ENCODE measurements around the gene OPTC.

GRCh38 chr1:203473781-203474305 lies 20.1 kb upstream of the OPTC start:
- TF ChIP-seq POLR2A (IDR thresholded peaks at IDR 0.05; ENCODE audit: borderline replicate concordance, extremely low read depth, insufficient read depth, insufficient read length) (no peak), REST (IDR thresholded peaks at IDR 0.05; ENCODE audit: low read depth) (no peak), CTCF (IDR thresholded peaks at IDR 0.05 in 2 of 3, conservative IDR thresholded peaks at IDR 0.05 in 1 of 3; ENCODE audit: borderline replicate concordance in 1 of 3, insufficient read depth in 1 of 3, low read depth in 2 of 3, low read length in 2 of 3) (no peak), POLR2AphosphoS5 (IDR thresholded peaks at IDR 0.05; ENCODE audit: low read depth, low read length) (no peak), RAD21 (IDR thresholded peaks at IDR 0.05; ENCODE audit: low read depth) (no peak), MAX (IDR thresholded peaks at IDR 0.05) (no peak), EZH2 (IDR thresholded peaks at IDR 0.05) (no peak), ATF3 (IDR thresholded peaks at IDR 0.05) (no peak), CBX3 (IDR thresholded peaks at IDR 0.05; ENCODE audit: low read depth) (no peak), YY1 (IDR thresholded peaks at IDR 0.05; ENCODE audit: extremely low read depth, insufficient replicate concordance, low read depth, low read length) (no peak), EZH2phosphoT487 (IDR thresholded peaks at IDR 0.05; ENCODE audit: borderline replicate concordance) (no peak), EGR1 (IDR thresholded peaks at IDR 0.05; ENCODE audit: low read depth) (no peak), TCF7L2 (IDR thresholded peaks at IDR 0.05; ENCODE audit: borderline replicate concordance, extremely low read depth, insufficient read depth, insufficient read length) (no peak), JUND (IDR thresholded peaks at IDR 0.05) (no peak)
